RPMI8226 (cell line): ENCODE measurements around the gene ZNF235.
"Not testable (repeated sequence)": the region's sequence is repeated elsewhere in the genome, so short reads cannot be mapped to it uniquely, and the experiment has no call there.

Experiments used
- DNase-seq: peaks from one replicate; pipeline ENCODE4 v3.0.0-alpha.2; 2015

Gene ZNF235

DNA sequence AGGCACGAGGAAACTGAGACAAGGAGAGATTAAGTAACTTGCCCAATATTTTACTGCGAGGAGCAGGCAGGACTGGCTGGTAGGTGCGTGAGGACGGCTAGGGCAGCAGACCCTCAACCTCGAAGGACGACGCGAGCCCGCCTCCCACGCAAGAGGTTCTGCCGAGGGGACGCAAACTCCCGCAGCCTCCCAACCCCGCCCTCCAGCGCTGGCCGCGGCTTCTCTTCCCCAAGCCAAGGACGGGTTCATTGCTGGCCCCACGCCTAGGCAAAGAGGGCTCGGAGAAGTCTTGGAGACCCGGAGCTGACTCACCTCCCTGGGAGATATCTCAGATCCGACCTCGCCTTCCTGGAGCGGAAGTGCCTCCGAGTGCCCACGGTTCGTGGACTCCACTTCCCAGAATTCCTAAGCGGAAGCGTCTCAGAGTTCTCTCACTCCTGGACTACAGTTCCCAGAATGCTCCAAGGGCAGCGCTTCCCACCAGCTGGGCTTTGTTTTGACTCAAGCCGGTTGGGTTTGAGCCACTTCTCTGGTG is at the start of gene ZNF235:
Gene ZNF235, minus strand, starts transcription at position 367 of the 535 bp plus-strand sequence. CDS start 1,621 bp downstream, outside the sequence.
- DNase-seq = peak; percentile 87

- no peak for DNase-seq
These were observed 41.7 kb upstream of the ZNF235 start for GRCh38 chr19:44346556-44346955.

DNA sequence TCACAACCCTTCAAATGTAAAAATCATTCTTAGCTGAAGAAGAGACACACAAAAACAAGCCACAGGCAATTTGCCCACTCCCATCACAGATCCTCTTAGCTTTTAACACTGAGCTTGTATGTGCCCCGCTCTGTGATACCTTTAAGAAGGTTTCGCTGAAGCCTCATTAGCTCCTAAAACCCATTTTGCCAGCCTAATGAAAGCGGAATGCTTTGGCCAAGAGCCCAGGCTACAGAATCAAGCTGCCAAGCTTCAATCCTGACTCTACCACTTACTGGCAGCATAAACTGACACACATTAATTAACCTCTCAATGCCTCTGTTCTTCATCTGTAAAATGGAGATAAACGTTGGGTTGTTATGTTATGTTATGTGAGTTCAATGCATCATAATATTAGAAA is 41.1 kb upstream of the ZNF235 start:
- DNase-seq = peak; percentile 71

GRCh38 chr19:44344255-44344654 is 39.4 kb upstream of the ZNF235 start:
- peak; percentile 87 for DNase-seq

DNA sequence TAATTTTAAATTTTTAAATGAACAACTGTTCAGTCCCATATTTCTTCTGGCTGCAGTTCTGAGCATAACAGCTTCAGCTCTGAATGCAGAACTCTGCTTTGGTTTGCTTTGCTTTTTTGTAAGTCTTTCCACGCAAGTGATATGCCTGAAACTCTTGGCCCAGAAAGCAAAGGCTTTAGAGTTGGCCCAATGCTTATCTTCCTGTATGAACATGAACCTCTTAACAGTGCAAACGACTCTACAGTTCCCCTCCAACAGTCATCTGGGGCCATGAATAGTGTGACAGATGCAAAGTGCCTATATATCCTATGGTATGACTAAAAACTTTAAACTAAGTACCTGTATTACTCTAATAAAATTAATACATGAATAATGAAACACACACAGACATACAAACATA is 37.0 kb upstream of the ZNF235 start:
- no peak for DNase-seq

GRCh38 chr19:44334639-44335038 is 29.8 kb upstream of the ZNF235 start:
- not testable (repeated sequence) for DNase-seq

DNA sequence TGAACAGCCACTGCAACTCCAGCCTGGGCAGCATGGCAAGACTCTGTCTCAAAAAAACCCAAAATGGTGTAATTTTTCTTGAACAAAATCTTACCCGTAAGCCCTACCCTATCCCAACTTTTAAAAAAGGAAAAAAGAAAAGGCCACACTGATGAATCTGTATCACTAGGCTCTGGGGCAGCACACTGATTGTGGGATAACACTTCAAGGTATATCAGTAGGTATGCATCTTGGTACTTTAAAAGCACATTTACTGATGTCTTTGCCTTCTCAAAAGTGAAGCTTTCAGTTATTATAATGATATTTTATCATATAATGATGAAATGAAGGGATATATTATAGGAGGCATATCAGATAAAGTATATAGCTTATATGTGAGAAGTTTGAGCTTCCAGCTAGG is 27.3 kb upstream of the ZNF235 start:
- DNase-seq = no peak

DNA sequence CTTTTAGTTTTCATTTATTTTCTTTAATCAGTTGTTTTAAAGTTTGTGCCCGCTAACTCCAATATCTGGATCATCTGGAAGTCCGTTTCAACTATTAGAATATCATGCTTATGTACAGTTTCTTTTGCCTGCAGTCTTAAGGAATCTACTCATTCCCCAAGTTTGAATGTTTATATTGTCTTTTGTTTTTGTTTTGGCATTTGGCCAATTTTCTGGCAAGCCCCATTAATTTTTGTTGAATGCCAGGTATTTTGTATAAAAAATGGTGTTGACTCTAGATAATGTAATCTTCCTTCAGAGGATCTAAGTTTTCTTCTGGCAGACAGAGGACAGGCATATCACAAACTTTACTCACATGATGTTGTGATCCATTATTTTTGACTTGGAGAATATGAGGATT is 11.1 kb upstream of the ZNF235 start:
- no peak for DNase-seq

GRCh38 chr19:44313231-44313630 is 8.4 kb upstream of the ZNF235 start:
- DNase-seq = no peak

DNA sequence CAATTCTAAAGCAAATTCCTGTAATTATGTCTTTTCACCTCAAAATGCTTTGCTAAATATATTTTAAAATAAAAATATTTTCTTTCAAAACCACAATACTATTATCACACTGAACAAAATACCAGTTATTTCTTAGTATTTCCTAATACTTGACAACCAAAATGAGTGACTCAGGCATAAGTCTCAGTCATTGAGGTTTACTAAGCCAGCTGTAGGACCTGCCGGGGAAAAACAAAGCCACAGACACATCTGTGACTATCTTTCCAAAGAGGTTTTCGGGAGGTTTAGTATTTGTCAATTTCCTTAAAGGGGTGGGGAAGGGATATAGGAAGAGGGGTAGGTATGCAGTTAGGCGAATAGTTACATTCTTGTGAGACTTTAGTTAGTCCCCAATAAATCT is 3.2 kb upstream of the ZNF235 start:
- DNase-seq = no peak

DNA sequence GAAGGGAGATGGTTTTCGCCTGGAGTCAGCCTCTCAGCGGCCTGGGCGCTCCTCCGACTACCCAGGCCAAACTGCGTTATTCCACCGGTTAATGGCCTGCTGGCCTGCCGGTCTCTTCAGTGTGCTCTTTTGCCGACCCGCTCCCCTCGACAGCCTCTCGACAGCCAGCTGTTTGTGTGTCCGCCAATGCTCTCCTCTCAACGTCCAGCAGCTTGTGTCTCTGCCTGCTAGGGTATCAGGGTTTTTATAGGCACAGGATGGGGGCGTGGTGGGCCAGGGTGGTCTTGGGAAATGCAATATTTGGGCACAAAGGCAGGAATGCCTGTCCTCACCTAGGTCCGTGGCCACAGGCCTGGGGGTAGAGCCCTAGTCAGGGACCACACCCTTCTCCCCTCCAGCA is 1.5 kb upstream of the ZNF235 start:
- DNase-seq = no peak

- no peak for DNase-seq
These were observed 632 bp upstream of the ZNF235 start for GRCh38 chr19:44305457-44305856.

DNA sequence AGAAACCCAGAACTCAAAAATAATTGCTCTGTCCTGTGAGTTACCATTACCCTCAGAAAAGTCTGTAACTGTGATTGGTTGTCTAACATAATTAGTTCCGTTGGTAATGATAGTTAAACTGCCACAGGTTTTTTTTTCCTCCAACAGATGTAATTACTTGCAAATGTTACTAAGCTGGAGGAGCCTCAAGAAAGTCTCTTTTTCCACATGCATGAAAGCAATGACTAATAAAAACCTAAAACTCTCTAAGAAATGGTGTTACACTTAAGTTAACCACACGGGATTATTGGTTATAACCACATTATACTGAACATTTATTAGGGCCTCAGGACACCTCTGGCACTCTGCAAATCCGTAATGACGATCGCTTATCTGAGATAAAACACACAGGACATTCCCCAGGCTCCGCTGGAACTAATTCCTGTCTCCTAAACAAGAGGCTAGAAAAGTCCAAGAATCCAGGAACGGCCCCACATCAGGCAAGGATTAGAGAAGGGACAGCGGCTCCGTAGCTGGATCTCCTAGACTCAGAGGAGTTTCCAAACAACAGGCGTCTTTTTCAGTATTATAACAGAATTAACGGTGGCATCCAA is 753 bp downstream of the ZNF235 start:
- DNase-seq = no peak

DNA sequence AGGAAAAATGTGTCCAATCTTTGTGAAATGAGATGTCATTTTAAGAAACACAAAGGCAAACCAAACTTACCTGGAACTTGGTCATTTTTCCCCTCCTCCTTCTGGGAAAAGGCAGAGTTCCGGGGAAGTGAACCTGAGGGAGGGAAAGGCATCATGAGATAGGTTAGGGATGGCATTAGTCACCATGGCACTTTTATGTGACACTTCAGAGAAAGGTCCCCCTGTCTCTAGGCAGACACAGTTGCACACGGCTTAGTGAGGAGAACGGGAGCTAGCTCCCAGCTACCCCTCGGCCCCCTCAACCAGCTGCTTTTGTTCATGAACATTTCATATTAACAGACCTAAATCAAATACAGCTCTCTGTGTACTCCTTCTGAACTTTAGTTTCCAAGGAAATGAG is 1.5 kb downstream of the ZNF235 start:
- DNase-seq = no peak

DNA sequence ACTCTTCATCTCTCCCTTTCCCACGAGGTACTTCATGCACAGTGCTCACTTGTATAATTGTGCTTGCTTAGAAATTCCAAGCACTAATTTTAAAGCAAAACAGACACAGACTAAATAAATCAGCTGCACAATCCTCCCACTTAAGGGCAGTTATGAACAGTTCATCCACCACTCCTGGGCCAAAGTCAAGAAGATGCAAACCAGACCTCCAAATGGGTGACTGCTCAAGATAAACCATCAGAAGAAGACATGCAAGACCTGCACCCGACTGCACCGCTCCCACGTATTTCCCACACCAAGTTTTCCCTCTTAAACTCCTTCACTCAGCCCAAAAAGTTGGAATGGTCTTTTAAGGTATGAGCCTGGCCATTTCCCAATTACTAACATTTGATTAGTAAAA is 19.9 kb downstream of the ZNF235 start:
- no peak for DNase-seq

DNA sequence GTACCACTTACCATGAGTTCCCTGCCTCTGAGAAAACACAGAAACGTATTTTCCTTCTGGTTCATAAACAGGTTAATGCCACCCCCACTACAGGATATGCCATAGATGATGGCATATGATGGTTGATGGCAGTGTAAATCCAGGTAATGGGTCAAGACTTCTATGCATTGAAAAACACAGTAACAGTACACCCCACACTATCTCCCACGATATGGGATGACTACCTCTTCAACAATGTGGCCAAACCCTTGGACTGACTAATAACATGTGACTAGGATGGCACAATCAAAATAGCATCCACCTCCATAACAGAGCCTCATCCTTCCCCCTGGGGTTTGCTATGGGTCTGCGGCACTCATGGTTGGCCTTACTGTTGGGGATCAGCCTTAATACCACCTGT is 22.0 kb downstream of the ZNF235 start:
- DNase-seq = no peak

DNA sequence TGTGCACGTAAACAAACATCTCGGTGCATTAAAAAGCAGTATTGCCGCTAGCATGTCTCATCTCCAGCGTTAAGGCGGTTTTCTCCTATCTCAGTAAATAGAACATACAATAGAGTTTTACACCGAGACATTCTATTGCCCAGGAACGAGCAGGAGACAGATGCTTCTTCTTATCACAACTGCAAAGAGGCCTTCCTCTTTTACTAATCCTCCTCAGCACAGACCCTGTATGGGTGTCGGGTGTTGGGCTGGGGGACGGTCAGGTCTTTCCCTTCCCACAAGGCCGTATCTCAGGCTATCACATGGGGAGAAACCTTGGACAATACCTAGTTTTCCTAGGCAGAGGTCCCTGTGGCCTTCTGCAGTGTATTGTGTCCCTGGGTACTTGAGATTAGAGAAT is 23.9 kb downstream of the ZNF235 start:
- DNase-seq = no peak

- DNase-seq = no peak
These were observed 26.6 kb downstream of the ZNF235 start for GRCh38 chr19:44278181-44278690.

- no peak for DNase-seq
These were observed 27.5 kb downstream of the ZNF235 start for GRCh38 chr19:44277331-44277730.

- no peak for DNase-seq
These were observed 44.0 kb downstream of the ZNF235 start for GRCh38 chr19:44260695-44261446.

- DNase-seq = no peak
These were observed 44.5 kb downstream of the ZNF235 start for GRCh38 chr19:44260343-44260681.

DNA sequence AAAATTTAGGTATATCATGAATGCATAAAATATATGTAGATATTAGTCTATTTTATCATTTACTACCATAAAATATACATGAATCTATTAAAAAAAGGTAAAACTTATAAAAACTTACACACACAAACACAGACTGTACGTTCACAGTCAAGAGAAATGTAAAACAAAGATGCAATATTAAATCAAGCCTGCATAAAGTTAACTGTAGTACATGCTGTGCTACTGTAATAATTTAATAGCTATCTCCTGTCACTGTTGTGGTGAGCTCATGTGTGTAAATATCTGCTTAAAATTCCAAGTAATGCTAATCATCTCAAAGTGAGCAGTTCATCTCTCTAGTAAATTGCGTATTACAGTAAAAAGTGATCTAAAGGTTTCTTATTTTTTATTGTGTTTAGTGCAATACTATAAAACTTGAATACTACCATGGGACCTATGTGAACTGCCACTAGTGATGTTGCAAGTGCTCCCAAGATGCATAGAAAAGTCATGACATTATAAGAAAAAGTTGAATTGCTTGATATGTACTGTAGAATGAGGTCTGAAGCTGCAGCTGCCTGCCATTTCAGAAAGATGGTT is 45.9 kb downstream of the ZNF235 start:
- no peak for DNase-seq

DNA sequence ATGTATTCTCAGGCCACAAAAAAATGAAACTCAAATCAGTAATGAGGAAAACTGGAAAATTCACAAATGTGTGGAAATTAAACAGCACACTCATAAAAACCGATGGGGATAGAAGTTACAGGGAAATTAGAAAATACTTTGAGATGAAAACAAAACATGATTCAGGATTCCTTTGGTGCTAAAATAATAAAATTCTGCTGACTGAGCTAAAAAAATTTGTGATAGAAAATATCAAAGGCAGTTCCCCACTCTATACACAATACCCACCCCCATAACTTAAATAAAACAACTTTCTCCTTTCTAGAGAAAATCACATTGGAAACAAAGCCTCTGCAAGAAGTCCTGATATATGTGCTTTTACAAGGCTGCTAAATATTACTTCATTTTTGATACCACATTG is 46.7 kb downstream of the ZNF235 start:
- DNase-seq = no peak
